ENCODE measurements around the gene LILRB3. TPM values are rescaled to one million over a fixed set of nuclear protein-coding genes. Genes with fewer than 3 reads are reported as not detected.

Gene LILRB3
- total RNA-seq, 6 experiments from 2014 or later: 1.3 to 8.7 (median 6.2) TPM

GRCh38 chr19:54191011-54191810, 31.6 kb downstream of the LILRB3 start, which contains the start of gene TSEN34:
TSS of gene TSEN34 (plus strand) at chr19:54191308. CDS start at chr19:54191365, 57 bp downstream.
- Histone ChIP-seq H3K27me3 (no peaks in the 10 kb centered on the region), H3K27ac (peak within 1 kb of the TSS; percentile 96 to 97 (median 96)), H3K36me3 (peaks cover 0 to 25% (median 12%) of the 10 kb centered on the region in 4 donors), H3K4me3 (peak within 1 kb of the TSS; percentile 89 to 91 (median 90)), H3K9me3 (no peaks in the 10 kb centered on the region), H3K4me1 (peaks cover 0 to 11% (median 4%) of the 10 kb centered on the region in 4 donors)
- DNase-seq: peak; percentile 93
- 0% methylated on average over 11 of the region's 77 CpGs for WGBS (ENCODE audit: insufficient coverage, low coverage, low lambda C conversion rate, missing lambda C conversion rate)
- intact Hi-C loops (cut with DNase I): no loop called here
- ATAC-seq: peak; percentile 38 to 55 (median 46)
- TF ChIP-seq CTCF (IDR thresholded peaks at IDR 0.05) (no peak), POLR2A (IDR thresholded peaks at IDR 0.05) (peak; percentile 67)

GRCh38 chr19:54190503-54191010, 32.2 kb downstream of the LILRB3 start:
- Histone ChIP-seq H3K4me3 (peak overlapping the region; percentile 89 to 91 (median 90)), H3K27me3 (no peaks in the 10 kb centered on the region), H3K27ac (peak overlapping the region; percentile 96 to 97 (median 96)), H3K36me3 (peaks cover 0 to 25% (median 12%) of the 10 kb centered on the region in 4 donors), H3K9me3 (no peaks in the 10 kb centered on the region), H3K4me1 (peaks cover 0 to 10% (median 3%) of the 10 kb centered on the region in 4 donors)
- intact Hi-C loops (cut with DNase I): no loop called here
- ATAC-seq (peak; percentile 67 to 78 (median 72)), DNase-seq (peak; percentile 100)
- 0% methylated on average over 4 of the region's 56 CpGs for WGBS (ENCODE audit: insufficient coverage, low coverage, low lambda C conversion rate, missing lambda C conversion rate)
- TF ChIP-seq CTCF (IDR thresholded peaks at IDR 0.05): no peak
- no peak for TF ChIP-seq POLR2A (IDR thresholded peaks at IDR 0.05)

GRCh38 chr19:54189735-54190502, 32.9 kb downstream of the LILRB3 start:
- peak; percentile 76 for TF ChIP-seq POLR2A (IDR thresholded peaks at IDR 0.05)
- no peak for TF ChIP-seq CTCF (IDR thresholded peaks at IDR 0.05)
- intact Hi-C loops (cut with DNase I): no loop called here
- ATAC-seq: peak; percentile 72 to 83 (median 76)

GRCh38 chr19:54189145-54189734, 33.6 kb downstream of the LILRB3 start, which contains the start of gene MBOAT7:
TSS of gene MBOAT7 (minus strand) at chr19:54189580. CDS start at chr19:54188508, 1,072 bp downstream.
- Histone ChIP-seq H3K36me3 (peaks cover 0 to 19% (median 10%) of the 10 kb centered on the region in 4 donors), H3K27me3 (no peaks in the 10 kb centered on the region), H3K4me3 (peak within 1 kb of the TSS; percentile 89 to 91 (median 90)), H3K27ac (peak within 1 kb of the TSS; percentile 96 to 97 (median 96)), H3K4me1 (peaks cover 0 to 10% (median 3%) of the 10 kb centered on the region in 4 donors), H3K9me3 (no peaks in the 10 kb centered on the region)
- WGBS (ENCODE audit: insufficient coverage, low coverage, low lambda C conversion rate, missing lambda C conversion rate): 0% methylated on average over 34 of the region's 64 CpGs
- intact Hi-C loops (cut with DNase I): no loop called here
- ATAC-seq (peak; percentile 0 to 61 (median 24)), DNase-seq (no peak)
- peak; percentile 72 for TF ChIP-seq POLR2A (IDR thresholded peaks at IDR 0.05)
- TF ChIP-seq CTCF (IDR thresholded peaks at IDR 0.05): peak; percentile 15 to 50 (median 32)

More at GRCh38 chr19:54189735-54190502, 32.9 kb downstream of the LILRB3 start:
- 0% methylated on average over 15 of the region's 65 CpGs for WGBS (ENCODE audit: insufficient coverage, low coverage, low lambda C conversion rate, missing lambda C conversion rate)
- Histone ChIP-seq H3K27me3 (no peaks in the 10 kb centered on the region), H3K9me3 (no peaks in the 10 kb centered on the region), H3K36me3 (peaks cover 0 to 25% (median 12%) of the 10 kb centered on the region in 4 donors), H3K4me3 (peak overlapping the region; percentile 89 to 91 (median 90)), H3K27ac (peak overlapping the region; percentile 96 to 97 (median 96)), H3K4me1 (peaks cover 0 to 10% (median 3%) of the 10 kb centered on the region in 4 donors)
- peak; percentile 100 for DNase-seq
